ENCODE results near the gene RASA4B.

Gene RASA4B

DNA sequence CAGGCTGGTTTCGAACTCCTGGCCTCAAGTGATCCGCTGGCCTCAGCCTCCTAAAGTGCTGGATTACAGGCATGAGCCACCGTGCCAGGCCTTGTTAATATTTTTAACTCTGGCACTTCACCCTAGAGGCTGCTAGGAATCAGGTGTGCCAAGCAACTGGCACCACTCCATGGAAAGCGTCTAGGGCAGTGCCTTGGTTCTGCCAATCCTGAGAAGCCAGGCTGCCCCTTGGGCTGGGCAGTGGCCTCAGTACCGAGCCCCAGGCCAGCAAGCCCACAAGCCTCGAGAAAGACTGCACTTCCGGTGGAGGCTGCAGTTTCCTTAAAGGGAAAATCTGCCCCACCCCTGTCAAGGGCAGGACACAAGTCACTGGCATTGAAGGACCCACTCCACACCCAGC lies 64.3 kb downstream of the RASA4B start:
- no peaks in the 10 kb centered on the region for H3K79me2 ChIP-seq (ENCODE audit: control insufficient read depth, insufficient read depth, low read length, poor library complexity)
- no peak overlapping the region for H4K91ac ChIP-seq (ENCODE audit: low read depth, low read length)
- H3K23ac ChIP-seq (ENCODE audit: low read length), result no peak overlapping the region
- peaks cover 20 to 21% of the 10 kb centered on the region in 2 experiments for H3K36me3 ChIP-seq (ENCODE audit: control insufficient read depth in 1 of 2, insufficient read depth in 2 of 2, low read length in 2 of 2)
- no peak overlapping the region for H4K8ac ChIP-seq (ENCODE audit: low read depth, low read length)
- no peak overlapping the region for H3K27ac ChIP-seq (ENCODE audit: low read depth, low read length)
- H3K4me2 ChIP-seq (ENCODE audit: low read length), result no peak overlapping the region
- no peaks in the 10 kb centered on the region for H3K9me3 ChIP-seq (ENCODE audit: insufficient read depth, low read depth, low read length)
- peaks cover 3 to 5% of the 10 kb centered on the region in 2 experiments for H3K4me1 ChIP-seq (ENCODE audit: control insufficient read depth in 1 of 2, insufficient read depth in 2 of 2, low read length in 2 of 2)
- no peak overlapping the region for H4K12ac ChIP-seq (ENCODE audit: low read depth, low read length)
- H3K4me3 ChIP-seq (ENCODE audit: low read depth, low read length), result no peak overlapping the region
- no peak overlapping the region for H2AFZ ChIP-seq (ENCODE audit: insufficient read depth, low read length, poor library complexity)
- H3K27me3 ChIP-seq (ENCODE audit: insufficient read depth, low read length), result no peaks in the 10 kb centered on the region
- WGBS (ENCODE audit: extremely low coverage, insufficient coverage, insufficient read length), result no CpG with 5 or more reads among the region's 7 CpGs
- no peak overlapping the region for H3K18ac ChIP-seq (ENCODE audit: low read length)
- no peak overlapping the region for H3K14ac ChIP-seq (ENCODE audit: low read length)
- H2BK120ac ChIP-seq (ENCODE audit: insufficient read depth, low read length, poor library complexity), result no peak overlapping the region
- H3K4ac ChIP-seq (ENCODE audit: low read depth, low read length), result no peak overlapping the region
- no peak overlapping the region for H2BK12ac ChIP-seq (ENCODE audit: low read length)
- no peak for DNase-seq
- no peak overlapping the region for H2BK5ac ChIP-seq (ENCODE audit: low read depth, low read length, poor library complexity)
- peaks cover 2% of the 10 kb centered on the region for H3K79me1 ChIP-seq (ENCODE audit: low read length)
- H3K9ac ChIP-seq (ENCODE audit: low read length), result no peak overlapping the region
- H2AK5ac ChIP-seq (ENCODE audit: low read length), result no peak overlapping the region

DNA sequence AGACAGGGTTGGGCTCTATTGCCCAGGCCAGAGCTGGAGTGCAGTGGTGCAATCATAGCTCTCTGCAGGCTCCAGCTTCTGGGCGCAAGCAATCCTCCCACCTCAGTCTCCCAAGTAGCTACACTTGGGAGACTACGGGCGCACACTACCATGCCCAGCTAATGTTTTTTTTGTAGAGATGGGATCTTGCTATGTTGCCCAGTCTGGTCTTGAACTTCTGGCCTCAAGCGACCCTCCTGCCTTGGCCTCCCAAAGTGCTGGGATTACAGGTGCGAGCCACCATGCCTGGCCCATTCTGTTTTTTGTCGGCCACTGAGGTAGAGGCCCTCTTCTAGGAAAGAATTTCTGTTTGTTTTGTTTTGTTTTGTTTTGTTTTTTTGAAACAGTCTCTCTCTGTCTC lies 65.1 kb downstream of the RASA4B start:
- peaks cover 16 to 17% of the 10 kb centered on the region in 2 experiments for H3K36me3 ChIP-seq (ENCODE audit: control insufficient read depth in 1 of 2, insufficient read depth in 2 of 2, low read length in 2 of 2)
- H3K9ac ChIP-seq (ENCODE audit: low read length), result no peak overlapping the region
- H3K27me3 ChIP-seq (ENCODE audit: insufficient read depth, low read length), result no peaks in the 10 kb centered on the region
- H3K4me3 ChIP-seq (ENCODE audit: low read depth, low read length), result no peak overlapping the region
- no CpG with 5 or more reads among the region's 6 CpGs for WGBS (ENCODE audit: extremely low coverage, insufficient coverage, insufficient read length)
- H3K4me1 ChIP-seq (ENCODE audit: control insufficient read depth in 1 of 2, insufficient read depth in 2 of 2, low read length in 2 of 2), result peaks cover 3 to 5% of the 10 kb centered on the region in 2 experiments
- no peak overlapping the region for H3K23ac ChIP-seq (ENCODE audit: low read length)
- no peak overlapping the region for H3K14ac ChIP-seq (ENCODE audit: low read length)
- no peak overlapping the region for H3K27ac ChIP-seq (ENCODE audit: low read depth, low read length)
- no peak overlapping the region for H4K12ac ChIP-seq (ENCODE audit: low read depth, low read length)
- H2AK5ac ChIP-seq (ENCODE audit: low read length), result no peak overlapping the region
- no peak overlapping the region for H2BK12ac ChIP-seq (ENCODE audit: low read length)
- no peak overlapping the region for H2BK120ac ChIP-seq (ENCODE audit: insufficient read depth, low read length, poor library complexity)
- DNase-seq, result no peak
- H3K4ac ChIP-seq (ENCODE audit: low read depth, low read length), result no peak overlapping the region
- no peak overlapping the region for H4K91ac ChIP-seq (ENCODE audit: low read depth, low read length)
- H3K79me1 ChIP-seq (ENCODE audit: low read length), result peaks cover 2% of the 10 kb centered on the region
- no peaks in the 10 kb centered on the region for H3K9me3 ChIP-seq (ENCODE audit: insufficient read depth, low read depth, low read length)
- H4K8ac ChIP-seq (ENCODE audit: low read depth, low read length), result no peak overlapping the region
- H2AFZ ChIP-seq (ENCODE audit: insufficient read depth, low read length, poor library complexity), result no peak overlapping the region
- no peak overlapping the region for H3K18ac ChIP-seq (ENCODE audit: low read length)
- H3K4me2 ChIP-seq (ENCODE audit: low read length), result no peak overlapping the region
- H2BK5ac ChIP-seq (ENCODE audit: low read depth, low read length, poor library complexity), result no peak overlapping the region
- no peaks in the 10 kb centered on the region for H3K79me2 ChIP-seq (ENCODE audit: control insufficient read depth, insufficient read depth, low read length, poor library complexity)

DNA sequence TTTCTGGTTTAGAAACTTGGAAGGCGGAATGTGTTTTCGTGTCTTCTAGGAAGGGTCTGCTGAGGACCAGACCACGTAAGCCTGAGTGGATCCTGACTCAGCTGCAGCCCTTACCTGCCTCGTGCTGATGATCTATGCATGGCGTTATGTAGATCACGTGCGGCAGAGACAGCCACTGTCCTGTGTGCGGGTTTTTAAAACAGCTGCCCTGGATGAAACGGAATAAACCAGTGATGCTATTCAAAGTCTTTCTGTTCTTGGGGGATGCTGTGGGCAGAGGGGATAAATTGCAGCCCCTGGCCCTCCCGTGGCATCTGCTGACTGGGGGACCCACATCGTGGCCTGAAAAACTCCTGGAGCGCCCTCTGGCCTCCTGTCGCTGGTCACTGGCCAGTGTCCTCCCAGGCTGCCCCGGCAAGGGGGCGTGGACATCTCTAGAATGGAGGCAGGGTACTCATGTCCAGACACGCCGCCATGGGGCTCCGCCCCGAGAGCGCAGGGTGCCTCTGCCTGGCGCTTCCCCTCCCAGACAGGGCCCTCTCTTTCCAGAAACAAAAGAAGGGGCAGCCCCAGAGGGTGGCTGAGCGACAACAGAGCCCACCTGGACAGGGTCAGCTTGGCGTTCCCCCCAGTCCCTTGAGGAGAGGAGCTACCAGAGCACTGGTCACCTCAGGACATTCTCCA lies 66.1 kb downstream of the RASA4B start:
- no peaks in the 10 kb centered on the region for H3K27me3 ChIP-seq (ENCODE audit: insufficient read depth, low read length)
- H2BK12ac ChIP-seq (ENCODE audit: low read length), result no peak overlapping the region
- peak overlapping the region; percentile 24 for H4K8ac ChIP-seq (ENCODE audit: low read depth, low read length)
- H3K4me1 ChIP-seq (ENCODE audit: control insufficient read depth in 1 of 2, insufficient read depth in 2 of 2, low read length in 2 of 2), result peaks cover 3 to 5% of the 10 kb centered on the region in 2 experiments
- no peak overlapping the region for H3K4ac ChIP-seq (ENCODE audit: low read depth, low read length)
- WGBS (ENCODE audit: extremely low coverage, insufficient coverage, insufficient read length), result no CpG with 5 or more reads among the region's 23 CpGs
- no peak overlapping the region for H3K23ac ChIP-seq (ENCODE audit: low read length)
- H2BK5ac ChIP-seq (ENCODE audit: low read depth, low read length, poor library complexity), result no peak overlapping the region
- H2BK120ac ChIP-seq (ENCODE audit: insufficient read depth, low read length, poor library complexity), result no peak overlapping the region
- no peak overlapping the region for H3K27ac ChIP-seq (ENCODE audit: low read depth, low read length)
- no peak overlapping the region for H3K14ac ChIP-seq (ENCODE audit: low read length)
- peak; percentile 71 to 76 for DNase-seq
- no peak overlapping the region for H2AFZ ChIP-seq (ENCODE audit: insufficient read depth, low read length, poor library complexity)
- H3K79me2 ChIP-seq (ENCODE audit: control insufficient read depth, insufficient read depth, low read length, poor library complexity), result no peaks in the 10 kb centered on the region
- peak overlapping the region; percentile 39 for H4K12ac ChIP-seq (ENCODE audit: low read depth, low read length)
- peak overlapping the region; percentile 5 for H3K4me2 ChIP-seq (ENCODE audit: low read length)
- no peaks in the 10 kb centered on the region for H3K9me3 ChIP-seq (ENCODE audit: insufficient read depth, low read depth, low read length)
- H4K91ac ChIP-seq (ENCODE audit: low read depth, low read length), result peak overlapping the region; percentile 40
- no peak overlapping the region for H3K9ac ChIP-seq (ENCODE audit: low read length)
- H3K79me1 ChIP-seq (ENCODE audit: low read length), result peaks cover 2% of the 10 kb centered on the region
- H3K18ac ChIP-seq (ENCODE audit: low read length), result peak overlapping the region; percentile 71
- no peak overlapping the region for H2AK5ac ChIP-seq (ENCODE audit: low read length)
- no peak overlapping the region for H3K4me3 ChIP-seq (ENCODE audit: low read depth, low read length)
- H3K36me3 ChIP-seq (ENCODE audit: control insufficient read depth in 1 of 2, insufficient read depth in 2 of 2, low read length in 2 of 2), result peaks cover 20 to 21% of the 10 kb centered on the region in 2 experiments

DNA sequence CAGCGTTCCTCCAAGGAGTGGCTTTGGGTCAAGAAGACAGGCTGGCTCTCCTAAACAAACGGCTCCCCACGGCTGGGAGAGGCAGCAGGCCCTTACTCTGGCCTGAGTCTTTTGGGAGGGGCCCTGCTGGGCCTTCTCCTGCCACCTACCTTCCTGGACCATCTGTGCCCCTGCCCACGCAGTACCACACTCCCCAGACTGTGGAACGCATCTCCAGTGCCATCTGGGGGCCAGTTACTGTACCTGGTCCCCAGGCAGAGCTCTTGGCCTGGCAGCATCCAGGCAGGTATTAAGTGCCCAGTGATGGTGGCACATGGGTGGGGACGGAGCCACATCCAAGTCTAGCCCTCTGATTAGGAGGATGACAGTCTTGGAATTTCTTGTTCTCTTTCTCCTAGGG lies 67.3 kb downstream of the RASA4B start:
- Histone ChIP-seq H4K8ac (ENCODE audit: low read depth, low read length) (no peak overlapping the region), H2AK5ac (ENCODE audit: low read length) (no peak overlapping the region), H3K23ac (ENCODE audit: low read length) (no peak overlapping the region), H4K12ac (ENCODE audit: low read depth, low read length) (no peak overlapping the region), H3K4me2 (ENCODE audit: low read length) (no peak overlapping the region), H3K4me1 (ENCODE audit: control insufficient read depth in 1 of 2, insufficient read depth in 2 of 2, low read length in 2 of 2) (peaks cover 3 to 5% of the 10 kb centered on the region in 2 experiments), H2BK5ac (ENCODE audit: low read depth, low read length, poor library complexity) (no peak overlapping the region), H2AFZ (ENCODE audit: insufficient read depth, low read length, poor library complexity) (no peak overlapping the region), H3K4me3 (ENCODE audit: low read depth, low read length) (no peak overlapping the region), H3K9ac (ENCODE audit: low read length) (peak overlapping the region; percentile 38), H3K36me3 (ENCODE audit: control insufficient read depth in 1 of 2, insufficient read depth in 2 of 2, low read length in 2 of 2) (peaks cover 19 to 24% of the 10 kb centered on the region in 2 experiments), H3K79me1 (ENCODE audit: low read length) (peaks cover 2% of the 10 kb centered on the region), H3K14ac (ENCODE audit: low read length) (no peak overlapping the region), H3K4ac (ENCODE audit: low read depth, low read length) (no peak overlapping the region), H3K27ac (ENCODE audit: low read depth, low read length) (no peak overlapping the region), H3K27me3 (ENCODE audit: insufficient read depth, low read length) (no peaks in the 10 kb centered on the region), H2BK12ac (ENCODE audit: low read length) (no peak overlapping the region), H3K79me2 (ENCODE audit: control insufficient read depth, insufficient read depth, low read length, poor library complexity) (no peaks in the 10 kb centered on the region), H4K91ac (ENCODE audit: low read depth, low read length) (no peak overlapping the region), H3K18ac (ENCODE audit: low read length) (no peak overlapping the region), H2BK120ac (ENCODE audit: insufficient read depth, low read length, poor library complexity) (no peak overlapping the region), H3K9me3 (ENCODE audit: insufficient read depth, low read depth, low read length) (no peaks in the 10 kb centered on the region)
- WGBS (ENCODE audit: extremely low coverage, insufficient coverage, insufficient read length), result no CpG with 5 or more reads among the region's 6 CpGs
- no peak for DNase-seq
